IPS-11a (cell line): ENCODE results near the gene CSTF1.

ENCODE experiments used
- H3K4me3 ChIP-seq: one replicate; pipeline ENCODE4 v1.5.1; 2013; ENCODE audit warnings: low read depth, low read length, control low read depth

The CSTF1 gene

DNA sequence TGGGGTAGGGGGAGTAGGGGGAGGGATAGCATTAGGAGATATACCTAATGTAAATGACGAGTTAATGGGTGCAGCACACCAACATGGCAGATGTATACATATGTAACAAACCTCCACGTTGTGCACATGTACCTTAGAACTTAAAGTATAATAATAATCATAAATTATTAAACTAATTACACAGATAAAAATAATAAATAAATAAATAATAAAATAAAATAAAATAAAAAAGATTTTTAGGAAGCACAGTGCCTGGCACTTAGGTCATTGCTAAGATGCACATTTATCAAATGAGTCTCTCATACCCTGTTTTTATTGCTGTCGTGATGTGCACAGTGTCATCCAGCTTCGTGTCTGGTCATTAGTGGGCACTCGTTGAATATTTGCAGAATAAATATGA is 57.0 kb downstream of the CSTF1 start:
- no peak overlapping the region for H3K4me3 ChIP-seq

DNA sequence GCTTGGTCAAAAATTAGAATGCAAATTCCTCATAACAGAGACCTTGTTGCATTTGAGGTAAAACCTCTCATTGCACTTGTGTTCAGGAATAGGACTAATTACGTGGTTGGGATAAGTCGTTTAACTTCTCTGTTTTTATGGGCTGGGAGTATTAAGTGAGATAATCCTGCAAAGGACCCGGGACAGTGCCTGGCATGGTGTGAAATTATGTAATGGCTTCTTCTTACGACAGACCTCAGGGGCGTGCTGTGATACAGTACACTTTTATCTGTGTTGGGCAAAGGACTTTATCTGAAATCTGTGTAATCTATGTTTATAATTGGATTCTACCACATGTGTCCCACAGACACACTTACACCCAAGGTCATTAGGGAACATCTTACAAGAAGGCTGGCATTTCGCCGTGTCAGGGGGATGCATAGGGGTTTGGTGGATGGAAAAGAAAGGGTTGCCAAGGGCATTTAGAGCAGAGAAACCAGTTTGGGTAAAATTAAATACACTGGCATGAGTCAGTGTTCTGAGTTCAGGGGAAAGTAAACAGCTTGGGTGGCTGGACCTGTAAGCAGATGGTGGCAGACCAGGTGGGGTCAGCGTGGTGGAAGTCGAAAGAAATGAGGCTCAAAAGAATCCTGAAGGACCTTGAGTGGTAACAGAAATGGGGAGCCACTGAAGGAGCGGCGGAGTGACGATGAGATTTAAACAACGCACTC is 58.8 kb downstream of the CSTF1 start:
- no peak overlapping the region for H3K4me3 ChIP-seq

DNA sequence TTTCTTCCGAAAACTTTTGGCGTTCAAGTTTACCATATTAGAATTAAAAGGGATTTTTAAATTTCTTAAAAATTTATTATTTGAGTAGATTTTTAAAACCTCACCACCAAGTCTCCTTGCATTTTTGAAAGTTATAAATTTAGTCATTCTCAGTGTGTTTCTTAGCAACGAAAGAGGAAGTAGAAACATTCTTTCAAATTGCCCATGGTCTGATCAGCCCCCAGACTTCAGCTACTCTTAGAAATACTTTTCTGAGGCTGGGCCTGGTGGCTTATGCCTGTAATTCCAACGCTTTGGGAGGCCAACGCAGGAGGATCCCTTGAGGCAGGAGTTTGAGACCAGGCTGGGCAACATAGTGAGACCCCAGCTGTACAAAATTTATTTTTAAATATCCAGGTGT is 60.9 kb downstream of the CSTF1 start:
- no peak overlapping the region for H3K4me3 ChIP-seq

DNA sequence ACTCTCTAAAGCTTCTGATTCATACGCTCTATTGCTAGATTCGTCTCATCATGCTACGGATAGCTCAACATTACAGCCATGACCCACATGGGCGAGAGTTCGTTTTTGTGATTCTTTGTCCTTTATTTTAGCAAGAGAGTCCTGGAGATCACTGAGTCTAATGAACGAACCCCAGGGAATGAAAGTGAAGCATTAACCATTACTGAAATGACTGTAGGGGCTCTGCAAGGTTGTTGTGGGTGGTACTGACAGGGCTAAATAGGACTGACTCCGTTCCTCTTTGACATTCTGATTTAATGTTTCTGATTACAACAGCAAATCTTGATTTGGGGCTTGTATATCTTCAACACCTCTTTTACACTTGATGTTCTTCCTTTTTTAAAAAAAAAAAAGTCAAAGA is 62.3 kb downstream of the CSTF1 start:
- no peak overlapping the region for H3K4me3 ChIP-seq
